ENCODE data around the gene EPG5.

DNA sequence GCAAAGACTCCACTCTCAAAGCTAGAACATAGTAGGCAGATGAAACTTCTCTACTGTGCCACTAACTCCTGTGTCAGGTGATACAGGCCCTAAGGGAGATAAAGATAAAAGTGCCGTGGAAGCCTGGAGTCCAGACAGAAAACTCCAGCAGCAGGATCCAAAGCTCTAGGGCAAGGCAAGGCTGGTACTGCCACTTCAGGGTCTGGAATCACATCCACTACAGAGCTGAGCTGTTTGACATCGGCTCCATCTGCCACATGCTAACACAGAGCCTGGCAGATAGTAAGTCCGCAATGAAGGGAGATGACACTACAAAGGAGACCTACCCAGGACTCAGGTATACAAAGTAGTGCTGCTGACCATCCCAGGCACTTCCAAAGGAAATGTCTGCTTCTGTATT lies 34.4 kb downstream of the EPG5 start:
- TF ChIP-seq GLIS3 (CRISPR knock-in tag; IDR thresholded peaks at IDR 0.05): no peak
- TF ChIP-seq ISL1 (CRISPR knock-in tag; IDR thresholded peaks at IDR 0.05): no peak
- TF ChIP-seq POU6F1 (CRISPR knock-in tag; IDR thresholded peaks at IDR 0.05; ENCODE audit: borderline replicate concordance, low read depth): no peak
- TF ChIP-seq, protein P1, sequence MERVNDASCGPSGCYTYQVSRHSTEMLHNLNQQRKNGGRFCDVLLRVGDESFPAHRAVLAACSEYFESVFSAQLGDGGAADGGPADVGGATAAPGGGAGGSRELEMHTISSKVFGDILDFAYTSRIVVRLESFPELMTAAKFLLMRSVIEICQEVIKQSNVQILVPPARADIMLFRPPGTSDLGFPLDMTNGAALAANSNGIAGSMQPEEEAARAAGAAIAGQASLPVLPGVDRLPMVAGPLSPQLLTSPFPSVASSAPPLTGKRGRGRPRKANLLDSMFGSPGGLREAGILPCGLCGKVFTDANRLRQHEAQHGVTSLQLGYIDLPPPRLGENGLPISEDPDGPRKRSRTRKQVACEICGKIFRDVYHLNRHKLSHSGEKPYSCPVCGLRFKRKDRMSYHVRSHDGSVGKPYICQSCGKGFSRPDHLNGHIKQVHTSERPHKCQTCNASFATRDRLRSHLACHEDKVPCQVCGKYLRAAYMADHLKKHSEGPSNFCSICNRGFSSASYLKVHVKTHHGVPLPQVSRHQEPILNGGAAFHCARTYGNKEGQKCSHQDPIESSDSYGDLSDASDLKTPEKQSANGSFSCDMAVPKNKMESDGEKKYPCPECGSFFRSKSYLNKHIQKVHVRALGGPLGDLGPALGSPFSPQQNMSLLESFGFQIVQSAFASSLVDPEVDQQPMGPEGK (CRISPR knock-in tag; IDR thresholded peaks at IDR 0.05; ENCODE audit: borderline replicate concordance): no peak
- TF ChIP-seq RARB (CRISPR knock-in tag; IDR thresholded peaks at IDR 0.05): no peak
- TF ChIP-seq ZNF8 (CRISPR knock-in tag; IDR thresholded peaks at IDR 0.05): no peak
- TF ChIP-seq ESRRG (CRISPR knock-in tag; IDR thresholded peaks at IDR 0.05): no peak
- no peak for TF ChIP-seq ARNTL (CRISPR knock-in tag; IDR thresholded peaks at IDR 0.05; ENCODE audit: borderline replicate concordance, low read depth)

All from SK-N-SH treated with all-trans-retinoic acid at 6 μM for 48 hours (cell line).